ENCODE measurements around the gene FOXD4L6. TPM values are rescaled to one million over a fixed set of nuclear protein-coding genes. Genes with fewer than 3 reads are reported as not detected.
"Not testable (repeated sequence)": the region's sequence is repeated elsewhere in the genome, so short reads cannot be mapped to it uniquely, and the experiment has no call there.

FOXD4L6 gene
- total RNA-seq, 2 donors from 2014 or later, result not detected

GRCh38 chr9:41113348-41113747, 15.1 kb downstream of the FOXD4L6 start:
- H3K36me3 ChIP-seq; H3K9me3 ChIP-seq; H3K4me3 ChIP-seq; H3K9ac ChIP-seq (ENCODE audit: low read depth in 2 of 2, low read length in 2 of 2); DNase-seq; H3K4me1 ChIP-seq; intact Hi-C loops (cut with DNase I); H3K27ac ChIP-seq; H3K27me3 ChIP-seq: not testable (repeated sequence)

GRCh38 chr9:41111414-41111813, 17.1 kb downstream of the FOXD4L6 start:
- H3K27me3 ChIP-seq; H3K27ac ChIP-seq; H3K4me3 ChIP-seq; H3K4me1 ChIP-seq; intact Hi-C loops (cut with DNase I); H3K9me3 ChIP-seq; H3K36me3 ChIP-seq; H3K9ac ChIP-seq (ENCODE audit: low read depth in 2 of 2, low read length in 2 of 2); DNase-seq: not testable (repeated sequence)

- H3K36me3 ChIP-seq; H3K27me3 ChIP-seq; H3K9me3 ChIP-seq; intact Hi-C loops (cut with DNase I); H3K4me1 ChIP-seq; H3K4me3 ChIP-seq; H3K9ac ChIP-seq (ENCODE audit: low read depth in 2 of 2, low read length in 2 of 2); H3K27ac ChIP-seq; DNase-seq: not testable (repeated sequence)
Measured at GRCh38 chr9:41110913-41111312, 17.6 kb downstream of the FOXD4L6 start.

GRCh38 chr9:41109253-41109652, 19.2 kb downstream of the FOXD4L6 start:
- H3K4me1 ChIP-seq; H3K27ac ChIP-seq; H3K9me3 ChIP-seq; H3K27me3 ChIP-seq; intact Hi-C loops (cut with DNase I); H3K4me3 ChIP-seq; H3K9ac ChIP-seq (ENCODE audit: low read depth in 2 of 2, low read length in 2 of 2); DNase-seq; H3K36me3 ChIP-seq: not testable (repeated sequence)

GRCh38 chr9:41108816-41109215, 19.7 kb downstream of the FOXD4L6 start:
- intact Hi-C loops (cut with DNase I); H3K4me3 ChIP-seq: not testable (repeated sequence)

GRCh38 chr9:41106472-41107116, 21.9 kb downstream of the FOXD4L6 start:
- H3K27me3 ChIP-seq; H3K4me3 ChIP-seq; H3K27ac ChIP-seq; H3K4me1 ChIP-seq; H3K36me3 ChIP-seq; DNase-seq; intact Hi-C loops (cut with DNase I); H3K9me3 ChIP-seq; H3K9ac ChIP-seq (ENCODE audit: low read depth in 2 of 2, low read length in 2 of 2): not testable (repeated sequence)

More at GRCh38 chr9:41108816-41109215, 19.7 kb downstream of the FOXD4L6 start:
- not testable (repeated sequence) for H3K9me3 ChIP-seq; H3K36me3 ChIP-seq; H3K9ac ChIP-seq (ENCODE audit: low read depth in 2 of 2, low read length in 2 of 2); H3K4me1 ChIP-seq; H3K27me3 ChIP-seq; H3K27ac ChIP-seq; DNase-seq

- H3K27me3 ChIP-seq; intact Hi-C loops (cut with DNase I); H3K4me3 ChIP-seq; DNase-seq; H3K9me3 ChIP-seq; H3K9ac ChIP-seq (ENCODE audit: low read depth in 2 of 2, low read length in 2 of 2); H3K27ac ChIP-seq; H3K4me1 ChIP-seq; H3K36me3 ChIP-seq: not testable (repeated sequence)
Measured at GRCh38 chr9:41105557-41106253, 22.8 kb downstream of the FOXD4L6 start.

- intact Hi-C loops (cut with DNase I), result not testable (repeated sequence)
Measured at GRCh38 chr9:41104542-41104941, 23.9 kb downstream of the FOXD4L6 start.

GRCh38 chr9:41100508-41100907, 28.0 kb downstream of the FOXD4L6 start:
- H3K36me3 ChIP-seq; H3K4me1 ChIP-seq; intact Hi-C loops (cut with DNase I); H3K27me3 ChIP-seq; H3K9ac ChIP-seq (ENCODE audit: low read depth in 2 of 2, low read length in 2 of 2); H3K9me3 ChIP-seq; DNase-seq; H3K4me3 ChIP-seq; H3K27ac ChIP-seq: not testable (repeated sequence)

More at GRCh38 chr9:41104542-41104941, 23.9 kb downstream of the FOXD4L6 start:
- H3K4me1 ChIP-seq; DNase-seq; H3K4me3 ChIP-seq; H3K27ac ChIP-seq; H3K9me3 ChIP-seq; H3K36me3 ChIP-seq; H3K27me3 ChIP-seq; H3K9ac ChIP-seq (ENCODE audit: low read depth in 2 of 2, low read length in 2 of 2): not testable (repeated sequence)

GRCh38 chr9:41098759-41099158, 29.7 kb downstream of the FOXD4L6 start:
- H3K27ac ChIP-seq; H3K27me3 ChIP-seq; H3K4me1 ChIP-seq; H3K9ac ChIP-seq (ENCODE audit: low read depth in 2 of 2, low read length in 2 of 2); intact Hi-C loops (cut with DNase I); H3K9me3 ChIP-seq; H3K36me3 ChIP-seq; DNase-seq; H3K4me3 ChIP-seq: not testable (repeated sequence)

GRCh38 chr9:41095060-41095459, 33.4 kb downstream of the FOXD4L6 start:
- intact Hi-C loops (cut with DNase I); H3K27me3 ChIP-seq; H3K4me3 ChIP-seq; H3K27ac ChIP-seq; H3K9me3 ChIP-seq; H3K9ac ChIP-seq (ENCODE audit: low read depth in 2 of 2, low read length in 2 of 2); DNase-seq; H3K36me3 ChIP-seq; H3K4me1 ChIP-seq: not testable (repeated sequence)

- H3K36me3 ChIP-seq; H3K4me1 ChIP-seq; H3K9me3 ChIP-seq; DNase-seq; H3K27me3 ChIP-seq; H3K27ac ChIP-seq; intact Hi-C loops (cut with DNase I); H3K4me3 ChIP-seq; H3K9ac ChIP-seq (ENCODE audit: low read depth in 2 of 2, low read length in 2 of 2): not testable (repeated sequence)
Measured at GRCh38 chr9:41094010-41094773, 34.3 kb downstream of the FOXD4L6 start.

GRCh38 chr9:41090922-41091321, 37.6 kb downstream of the FOXD4L6 start:
- H3K4me3 ChIP-seq; H3K4me1 ChIP-seq; DNase-seq; H3K9me3 ChIP-seq; H3K36me3 ChIP-seq; H3K27ac ChIP-seq; H3K27me3 ChIP-seq; intact Hi-C loops (cut with DNase I); H3K9ac ChIP-seq (ENCODE audit: low read depth in 2 of 2, low read length in 2 of 2): not testable (repeated sequence)

Measured in colonic mucosa (tissue), 4 donors.